B cell (primary cell): ENCODE results near the gene FER. TPM values are rescaled to one million over a fixed set of nuclear protein-coding genes. Genes with fewer than 3 reads are reported as not detected.

Experiments used
- ATAC-seq: fragments of 200-7000 bp; cut with Tn5 transposase; one replicate; pipeline ENCODE4 v1.10.0; 2021; ENCODE audit warnings: low read depth, mild to moderate bottlenecking, moderate number of reproducible peaks, moderate library complexity
- CTCF ChIA-PET: fragments of 350-600 bp; sonication (Branson Sonifier 250); formaldehyde crosslinking; loops from one replicate; lab custom pipeline; 2021; ENCODE audit warnings: antibody characterized with exemption, inconsistent platforms; lab: Charles Lee
- POLR2A ChIA-PET: fragments of 350-600 bp; sonication (Branson Sonifier 250); formaldehyde crosslinking; loops from one replicate; lab custom pipeline; 2021; ENCODE audit warnings: antibody characterized with exemption; lab: Charles Lee
- DNase-seq: peaks from one replicate; pipeline ENCODE4 v3.0.0; 2013
- H2AFZ ChIP-seq: 2 replicates; pipeline ENCODE4 v1.6.1; 2012; ENCODE audit warnings: mild to moderate bottlenecking, low read depth, low read length; ENCODE audit not compliant: insufficient read depth, poor library complexity, severe bottlenecking
- H3K27ac ChIP-seq, 2 donors: 1 replicate in 1 of 2; 2 replicates in 1 of 2; pipeline ENCODE4 v1.5.1; 2012 to 2013; ENCODE audit warnings: low read length in 2 of 2, mild to moderate bottlenecking in 2 of 2, moderate library complexity in 1 of 2
- H3K27me3 ChIP-seq, 4 experiments: fragments of 200-600 bp in 1 of 4; sonication (generic) in 1 of 4; replicated peaks in 1 of 4; 1 replicate in 2 of 4; 2 replicates in 2 of 4; pipeline versions ENCODE4 v1.6.1 to v1.7.0; 2013 to 2016; ENCODE audit warnings: low read length in 3 of 4, mild to moderate bottlenecking in 2 of 4, mixed read lengths in 1 of 4, moderate library complexity in 1 of 4; ENCODE audit not compliant: insufficient read depth in 4 of 4, control insufficient read depth in 3 of 4; ENCODE audit errors: control extremely low read depth in 1 of 4
- H3K36me3 ChIP-seq, 2 experiments: replicated peaks in 1 of 2; 1 replicate in 1 of 2; 2 replicates in 1 of 2; pipeline versions ENCODE4 v1.6.1 to v1.7.1; 2013; ENCODE audit warnings: low read length in 1 of 2; ENCODE audit not compliant: insufficient read depth in 2 of 2, control insufficient read depth in 1 of 2; ENCODE audit errors: control extremely low read depth in 1 of 2, extremely low read depth in 1 of 2
- H3K4me1 ChIP-seq, 2 donors: fragments of 200-600 bp in 1 of 2; sonication (generic) in 1 of 2; 1 replicate in 1 of 2; 2 replicates in 1 of 2; pipeline versions ENCODE4 v1.5.1 to v1.6.1; 2013 to 2017; ENCODE audit warnings: low read length in 2 of 2; ENCODE audit not compliant: control insufficient read depth in 2 of 2, insufficient read depth in 2 of 2
- H3K4me2 ChIP-seq: replicated peaks from 2 replicates; pipeline ENCODE3; 2012; ENCODE audit warnings: mild to moderate bottlenecking, low read depth, low read length; ENCODE audit not compliant: poor library complexity, severe bottlenecking
- H3K4me3 ChIP-seq, 5 experiments: fragments of 200-600 bp in 1 of 5; sonication (generic) in 1 of 5; 1 replicate in 3 of 5; 2 replicates in 2 of 5; pipeline versions ENCODE4 v1.5.1 to v1.7.0; 2011 to 2016; ENCODE audit warnings: low read length in 4 of 5, mild to moderate bottlenecking in 4 of 5, low read depth in 2 of 5, control low read depth in 1 of 5, moderate library complexity in 1 of 5; ENCODE audit not compliant: insufficient read depth in 1 of 5; ENCODE audit errors: control extremely low read depth in 1 of 5, extremely low read depth in 1 of 5
- H3K79me2 ChIP-seq: fragments of 200-600 bp; sonication (generic); one replicate; pipeline ENCODE4 v1.6.0; 2016; ENCODE audit warnings: low read length; ENCODE audit not compliant: control insufficient read depth, insufficient read depth
- H3K9ac ChIP-seq: fragments of 200-600 bp; sonication (generic); 2 replicates; pipeline ENCODE4 v1.6.1; 2017; ENCODE audit warnings: mild to moderate bottlenecking, low read length, moderate library complexity
- H3K9me3 ChIP-seq, 3 donors: one replicate each; pipeline versions ENCODE4 v1.6.1 to v1.7.1; 2013; ENCODE audit warnings: low read length in 2 of 3; ENCODE audit not compliant: control insufficient read depth in 2 of 3, insufficient read depth in 1 of 3; ENCODE audit errors: control extremely low read depth in 1 of 3
- H4K20me1 ChIP-seq: 2 replicates; pipeline ENCODE4 v1.6.0; 2012; ENCODE audit warnings: mild to moderate bottlenecking, low read length; ENCODE audit not compliant: insufficient read depth, control insufficient read depth, poor library complexity, severe bottlenecking
- H3K27ac Mint-ChIP-seq: one replicate; pipeline ENCODE4 v1.8.0; 2021; ENCODE audit warnings: mixed read lengths
- H3K27me3 Mint-ChIP-seq: one replicate; pipeline ENCODE4 v1.8.0; 2021; ENCODE audit warnings: mixed read lengths
- H3K4me1 Mint-ChIP-seq: one replicate; pipeline ENCODE4 v1.8.0; 2021; ENCODE audit warnings: mixed read lengths
- H3K4me3 Mint-ChIP-seq: one replicate; pipeline ENCODE4 v1.8.0; 2021; ENCODE audit warnings: mixed read lengths
- H3K9me3 Mint-ChIP-seq: one replicate; pipeline ENCODE4 v1.8.0; 2022; ENCODE audit warnings: mixed read lengths; ENCODE audit not compliant: insufficient read depth
- CTCF ChIP-seq: fragments of 200-600 bp; IDR thresholded peaks from one replicate; pipeline ENCODE4 v1.8.0; 2022; ENCODE audit warnings: antibody characterized with exemption, mild to moderate bottlenecking
- EZH2 ChIP-seq: IDR thresholded peaks from 2 replicates; pipeline ENCODE4 v1.6.1; 2012; ENCODE audit warnings: borderline replicate concordance, low read depth, mild to moderate bottlenecking, moderate library complexity, low read length; ENCODE audit not compliant: insufficient read depth, poor library complexity, severe bottlenecking
- whole genome bisulfite sequencing: methylation state at CpG from one replicate; pipeline ENCODE4 v1.1.5; 2013; ENCODE audit warnings: missing lambda C conversion rate; ENCODE audit not compliant: insufficient coverage; 5-methylcytosine and 5-hydroxymethylcytosine counted together
- intact Hi-C: fragments of 100-400 bp; cut with micrococcal nuclease; formaldehyde crosslinking; loops from one replicate; pipeline ENCODE4 v1.10.0; 2022
- polyA plus RNA-seq: library from polyadenylated mRNA; depleted of rRNA; stranded (reverse); fragments of >200 nt; gene quantifications from 2 replicates; pipeline ENCODE4 v1.2.3, GENCODE V29; 2012
- total RNA-seq, 2 donors: library from RNA; stranded (reverse); fragments of 120-200 nt in 1 of 2; gene quantifications; 1 replicate in 1 of 2; 2 replicates in 1 of 2; pipeline versions ENCODE4 v1.2.3 to v1.2.4, GENCODE V29; 2013 to 2022

Gene FER
- total and polyA plus RNA-seq, 2 donors (not counting 1 experiment from before 2014, with no cell fraction given), result 1.3 to 41.3 TPM

DNA sequence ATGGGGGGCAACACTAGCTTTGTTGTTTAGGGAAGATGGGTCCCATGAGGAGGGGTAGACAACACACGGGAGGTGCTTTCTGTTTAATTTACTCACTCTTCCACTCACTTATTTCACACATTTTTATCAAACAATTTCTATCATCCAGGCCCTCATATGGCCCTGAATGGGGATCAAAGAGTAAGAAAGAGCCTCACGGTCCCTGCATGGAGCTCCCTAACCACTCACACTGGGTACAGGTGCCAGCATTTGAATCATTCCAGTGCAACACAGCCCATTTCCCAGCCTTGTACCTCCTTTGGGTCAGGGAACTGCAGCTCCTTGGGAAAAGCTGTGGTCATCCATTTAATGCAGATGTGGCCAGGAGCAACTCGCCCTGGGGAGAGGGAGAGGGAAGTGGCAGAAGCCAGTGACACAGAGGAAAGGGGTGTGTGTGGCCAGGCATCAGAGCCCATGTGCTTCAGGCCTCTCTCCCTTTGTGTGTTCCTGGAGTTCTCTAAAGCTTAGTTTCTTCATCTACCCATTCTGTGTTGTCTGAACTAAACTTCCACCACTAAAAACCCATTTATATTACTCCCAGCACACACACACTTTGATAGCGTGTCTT is 476.7 kb downstream of the FER start:
- Histone ChIP-seq H3K36me3 (no peaks in the 10 kb centered on the region), H3K9me3 (peaks cover 0 to under 1% (median 0%) of the 10 kb centered on the region in 3 donors), H3K79me2 (no peaks in the 10 kb centered on the region), H3K4me1 (no peaks in the 10 kb centered on the region), H3K4me3 (no peak overlapping the region), H2AFZ (no peak overlapping the region), H3K9ac (no peak overlapping the region), H3K27me3 (peaks cover 0 to 3% (median 1%) of the 10 kb centered on the region in 4 experiments), H3K27ac (no peak overlapping the region), H4K20me1 (no peaks in the 10 kb centered on the region), H3K4me2 (no peak overlapping the region)
- CTCF ChIA-PET, result no interaction called here
- no peak overlapping the region for H3K4me3 Mint-ChIP-seq
- intact Hi-C loops, result no loop called here
- ATAC-seq (no peak), DNase-seq (no peak)
- WGBS, result 85% methylated on average over 2 of the region's 4 CpGs
- H3K4me1 Mint-ChIP-seq, result no peaks in the 10 kb centered on the region
- no peaks in the 10 kb centered on the region for H3K9me3 Mint-ChIP-seq
- no peak overlapping the region for H3K27ac Mint-ChIP-seq
- TF ChIP-seq CTCF (no peak), EZH2 (no peak)
- H3K27me3 Mint-ChIP-seq, result no peaks in the 10 kb centered on the region
- POLR2A ChIA-PET, result no interaction called here

GRCh38 chr5:109225716-109226625 is 478.3 kb downstream of the FER start:
- no peak for TF ChIP-seq EZH2
- no peak for TF ChIP-seq CTCF
- H3K4me3 ChIP-seq, result no peak overlapping the region
- intact Hi-C loops, result no loop called here
- H3K27me3 ChIP-seq, result peaks cover 0 to 8% (median 1%) of the 10 kb centered on the region in 4 experiments
- no peak overlapping the region for H3K9ac ChIP-seq
- POLR2A ChIA-PET, result no interaction called here
- H3K4me2 ChIP-seq, result no peak overlapping the region
- no peaks in the 10 kb centered on the region for H3K36me3 ChIP-seq
- no peak overlapping the region for H3K4me3 Mint-ChIP-seq
- WGBS, result 90% methylated on average over 8 of the region's 11 CpGs
- H3K27ac Mint-ChIP-seq, result no peak overlapping the region
- CTCF ChIA-PET, result no interaction called here
- H3K9me3 Mint-ChIP-seq, result no peaks in the 10 kb centered on the region
- no peaks in the 10 kb centered on the region for H3K4me1 ChIP-seq
- DNase-seq (no peak), ATAC-seq (no peak)
- H4K20me1 ChIP-seq, result no peaks in the 10 kb centered on the region
- no peak overlapping the region for H3K27ac ChIP-seq
- H2AFZ ChIP-seq, result no peak overlapping the region
- no peaks in the 10 kb centered on the region for H3K4me1 Mint-ChIP-seq
- H3K9me3 ChIP-seq, result no peaks in the 10 kb centered on the region
- no peaks in the 10 kb centered on the region for H3K79me2 ChIP-seq
- H3K27me3 Mint-ChIP-seq, result peaks cover 3% of the 10 kb centered on the region
